HL-60/S4 treated with phorbol 12-myristate 13-acetate at 8.2 ng/mL for 4 days and 3 days (cell line): Measurements from ENCODE around the gene IL17C.
"Not testable (repeated sequence)": the region's sequence is repeated elsewhere in the genome, so short reads cannot be mapped to it uniquely, and the experiment has no call there.

Experiments used
- in situ Hi-C: fragments of 300-500 bp; cut with MboI; formaldehyde crosslinking; loops from 2 replicates; pipeline ENCODE4 v1.15.0; 2022; ENCODE audit warnings: low sequenced_read_pairs

The IL17C gene

DNA sequence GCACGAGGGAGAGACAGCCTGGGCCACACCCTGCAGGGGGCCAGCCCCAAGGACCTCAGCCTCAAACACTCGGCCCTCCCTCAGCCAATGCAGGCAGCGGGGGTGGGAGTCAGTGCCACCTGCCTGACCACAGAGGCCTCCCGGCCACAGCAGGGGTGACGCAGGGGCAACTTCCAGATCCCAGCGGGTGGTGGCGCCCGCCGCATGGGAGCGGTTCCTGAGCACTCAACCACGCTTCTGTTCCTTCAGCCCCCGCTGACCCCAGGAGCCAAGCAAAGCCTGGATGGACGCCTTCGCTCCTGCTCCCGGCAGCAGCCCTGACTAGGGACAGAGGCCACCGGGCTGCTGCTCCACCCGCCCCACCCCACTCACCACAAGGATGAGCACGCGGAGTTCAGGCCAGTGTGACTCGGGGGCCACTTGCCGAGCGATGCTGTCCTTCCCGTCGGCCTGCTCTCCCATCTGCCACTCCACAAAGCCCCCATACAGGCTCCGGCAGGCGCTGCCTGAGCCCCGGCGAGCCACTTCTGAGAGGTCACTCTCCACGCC is 17.4 kb downstream of the IL17C start:
- in situ Hi-C loops: no loop called here

DNA sequence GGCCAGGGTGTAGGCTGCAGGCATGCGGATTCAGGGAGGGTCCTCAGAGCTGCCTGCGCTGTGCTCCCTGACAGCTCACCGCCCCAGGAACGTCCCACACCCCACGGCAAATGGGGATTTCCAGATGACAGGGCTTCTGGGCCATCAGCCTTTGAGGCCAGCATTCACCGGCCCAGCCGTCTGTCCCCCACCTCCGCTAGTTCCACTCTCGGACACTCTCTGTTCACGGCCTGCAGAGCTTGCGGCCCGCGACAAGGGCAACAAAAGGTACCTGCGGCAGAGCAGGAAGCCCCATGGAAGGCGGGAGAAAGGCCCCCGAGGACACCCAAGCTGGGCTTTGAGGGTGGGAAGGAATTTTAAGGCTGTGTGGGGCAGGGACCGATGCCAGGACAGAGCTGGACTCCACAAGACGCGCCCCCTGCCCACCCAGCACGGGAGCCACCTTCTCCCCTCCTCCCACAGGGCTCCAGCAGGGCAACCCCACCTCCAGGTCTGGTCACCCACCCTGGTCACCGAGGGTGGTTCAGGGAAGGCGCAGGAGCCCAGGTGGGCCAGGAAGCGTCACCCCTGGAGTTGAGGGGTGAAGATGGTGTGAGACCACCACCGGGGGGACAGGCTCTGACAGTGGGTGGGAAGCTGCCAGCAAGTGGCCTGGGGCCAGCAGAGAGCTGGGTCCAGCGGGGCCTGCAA is 18.1 kb downstream of the IL17C start:
- in situ Hi-C loops: no loop called here

DNA sequence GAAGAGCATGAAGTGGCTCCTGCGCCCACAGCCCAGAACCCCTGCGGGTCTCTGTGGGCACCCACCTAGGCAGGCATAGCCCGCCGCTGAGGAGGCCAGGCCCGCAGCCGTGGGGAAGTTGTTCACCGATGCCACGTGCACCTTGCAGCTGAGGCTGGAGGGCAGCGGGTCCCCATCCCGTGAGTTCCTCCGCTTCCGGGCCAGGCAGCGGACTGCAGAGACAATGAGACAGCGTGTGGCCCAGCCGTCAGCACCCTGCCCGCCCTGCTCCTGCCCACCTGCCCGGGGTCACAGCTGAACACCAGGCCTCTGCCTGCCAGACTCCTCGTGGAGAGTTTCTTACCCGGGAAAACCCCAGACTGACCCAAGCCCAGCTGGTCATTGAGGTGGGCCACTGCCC is 19.0 kb downstream of the IL17C start:
- in situ Hi-C loops: no loop called here

DNA sequence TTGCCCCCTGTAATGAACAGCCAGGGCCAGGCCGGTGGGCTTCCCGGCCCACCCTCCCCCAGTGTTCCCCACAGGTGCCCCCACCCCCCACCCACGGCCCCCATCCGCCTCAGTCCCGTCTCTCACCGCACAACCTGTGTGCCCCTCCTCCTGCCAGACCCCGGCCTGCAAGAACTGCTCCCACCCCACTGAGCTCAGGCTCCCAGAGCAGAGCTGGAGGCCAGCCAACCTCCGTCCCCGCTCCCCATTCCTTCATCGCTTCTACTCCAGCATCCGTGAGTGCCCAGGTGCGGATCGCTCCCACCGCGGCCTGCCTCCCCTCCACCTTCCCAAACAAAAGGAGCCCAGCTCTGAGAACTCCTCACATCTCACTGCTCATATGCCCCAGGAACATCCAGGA is 20.3 kb downstream of the IL17C start:
- in situ Hi-C loops: no loop called here

DNA sequence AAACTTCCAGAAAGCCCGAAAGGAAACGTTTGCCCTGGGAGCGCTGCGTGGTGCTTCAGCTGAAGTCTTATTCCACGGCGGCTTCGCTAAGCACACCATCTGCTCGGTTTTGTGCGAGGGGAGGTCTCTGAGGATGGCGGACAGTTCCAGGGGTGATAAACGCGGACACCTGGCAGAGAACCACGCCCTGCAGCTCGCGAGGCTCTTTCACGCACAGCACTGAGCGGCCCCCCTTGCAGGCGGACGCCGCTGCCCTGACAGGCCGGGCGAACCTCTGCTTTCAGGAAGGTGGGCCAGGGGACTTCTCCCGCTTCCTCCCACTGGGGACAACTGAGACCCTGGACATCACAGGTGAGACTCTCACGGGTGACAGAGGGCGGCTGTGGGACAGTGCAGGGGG is 20.8 kb downstream of the IL17C start:
- in situ Hi-C loops: no loop called here

DNA sequence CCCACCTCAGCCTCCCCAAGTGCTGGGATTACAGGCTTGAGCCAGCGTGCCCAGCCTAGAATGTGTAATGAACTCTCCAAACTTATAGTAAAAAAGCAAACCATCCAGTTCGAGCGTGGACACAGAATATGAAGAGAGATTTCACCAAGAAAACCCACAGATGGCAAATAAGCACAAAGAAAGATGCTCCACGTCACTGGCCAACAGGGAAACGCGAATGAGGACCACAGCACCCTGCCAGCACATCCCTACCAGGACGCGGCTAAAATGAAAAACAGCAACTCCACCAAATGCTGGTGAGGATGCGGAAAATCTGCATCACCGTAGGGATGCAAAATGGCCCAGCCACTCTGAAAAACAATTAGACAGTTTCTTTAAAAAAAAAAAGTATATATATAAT is 23.1 kb downstream of the IL17C start:
- in situ Hi-C loops: no loop called here

DNA sequence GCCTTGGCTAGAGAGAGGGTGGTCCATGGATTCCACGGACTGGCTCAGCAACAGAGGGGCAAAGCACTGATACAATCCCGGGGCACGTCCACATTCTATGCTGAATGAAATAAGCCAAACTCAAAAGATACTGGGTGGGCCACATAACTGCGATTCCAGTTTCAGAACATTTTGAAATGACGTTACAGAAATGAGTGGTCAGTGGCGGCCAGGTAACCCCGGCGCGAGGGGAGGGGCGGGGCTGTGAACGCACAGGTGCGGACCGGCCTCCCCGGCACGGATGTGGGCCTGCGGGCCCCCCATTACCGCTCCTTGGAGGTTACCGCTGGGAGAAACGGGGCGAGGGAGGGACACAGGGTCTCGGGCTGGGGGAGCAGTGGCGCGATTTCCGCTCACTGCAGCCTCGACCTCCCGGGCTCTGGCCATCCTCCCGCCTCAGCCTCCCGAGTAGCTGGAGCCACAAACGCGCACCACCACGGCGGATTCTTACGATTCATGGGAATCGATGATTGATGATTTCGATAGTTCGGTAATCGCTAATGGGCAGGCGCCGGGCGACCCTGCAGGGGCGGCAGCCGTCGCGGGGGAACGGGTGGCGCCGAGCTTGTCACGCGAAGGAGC is 24.0 kb downstream of the IL17C start:
- in situ Hi-C loops: no loop called here

DNA sequence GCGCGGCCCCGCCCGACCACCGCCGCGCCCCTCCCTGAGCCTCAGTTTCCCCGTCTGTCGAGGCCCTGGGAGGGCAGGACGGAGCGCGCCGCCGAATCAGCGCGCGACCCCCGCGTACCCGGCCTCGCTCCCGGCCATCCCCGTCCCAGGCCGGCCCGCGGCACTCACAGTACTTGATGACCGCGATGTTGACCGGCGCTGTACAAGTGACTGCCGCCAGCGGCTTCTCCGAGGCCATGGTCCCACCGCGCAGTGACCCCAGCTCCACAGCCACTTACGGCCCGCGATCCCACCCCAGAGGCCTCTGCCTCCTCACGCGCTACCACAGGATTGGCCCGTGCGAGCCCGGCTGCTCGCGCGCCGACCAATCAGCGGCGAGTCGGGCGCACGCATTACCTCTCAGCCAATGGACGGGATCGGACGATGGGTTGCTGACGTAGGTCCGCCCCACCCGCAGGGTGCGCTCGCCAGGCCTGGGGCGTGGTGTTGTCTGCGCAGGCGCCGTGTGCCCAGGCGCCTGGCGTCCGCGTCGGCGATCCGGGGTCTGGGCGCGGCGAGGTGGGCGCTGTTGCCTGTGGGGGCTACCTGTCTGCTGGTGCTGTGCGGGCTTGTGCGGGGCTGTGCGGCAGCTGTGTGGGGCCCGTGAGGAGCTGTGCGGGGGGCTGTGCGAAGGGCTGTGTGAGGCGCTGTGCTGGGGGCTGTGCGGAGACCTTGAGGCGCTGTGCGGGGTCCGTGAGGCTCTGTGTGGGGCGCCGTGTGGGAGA is 24.7 kb downstream of the IL17C start, which contains the start of gene MVD:
Gene MVD (minus strand): TSS at position 249 of the 764 bp plus-strand sequence. CDS start 11 bp downstream, at position 238.
- in situ Hi-C loops: no loop called here

DNA sequence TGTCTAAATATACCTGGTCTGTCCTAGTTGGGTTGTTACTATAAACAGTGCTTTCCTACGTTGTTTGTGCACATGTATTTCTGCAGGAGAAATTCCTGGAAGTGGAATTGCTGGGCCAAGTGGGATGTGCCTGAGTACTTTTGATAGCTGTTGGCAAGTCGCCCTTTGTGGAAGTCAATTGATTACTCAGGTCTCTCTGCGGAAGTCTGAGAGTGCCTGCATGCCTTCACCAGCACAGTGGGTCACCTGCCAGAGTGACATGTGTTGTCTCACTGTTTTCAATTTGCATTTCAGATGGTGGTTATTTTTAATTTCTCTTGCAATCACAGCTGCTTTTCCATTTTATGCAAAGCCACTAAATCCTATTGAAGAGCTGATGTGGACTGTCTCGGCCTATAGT is 26.8 kb downstream of the IL17C start:
- in situ Hi-C loops: no loop called here

DNA sequence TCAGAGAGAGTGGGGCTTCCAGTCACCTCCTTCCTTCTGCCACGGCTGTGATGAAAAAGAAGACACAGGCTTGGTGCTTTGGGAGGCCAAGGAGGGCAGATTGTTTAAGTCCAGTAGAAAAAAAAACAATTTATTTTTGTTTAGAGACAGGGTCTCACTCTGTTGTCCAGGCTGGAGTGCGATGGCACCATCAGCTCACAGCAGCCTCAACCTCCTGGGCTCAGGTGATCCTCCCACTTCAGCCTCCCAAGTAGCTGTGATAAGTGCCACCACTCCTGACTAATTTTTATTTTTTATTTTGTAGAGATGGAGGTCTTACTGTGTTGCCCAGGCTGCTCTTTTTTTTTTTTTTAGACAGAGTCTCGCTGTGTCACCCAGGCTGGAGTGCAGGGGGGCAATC is 27.2 kb downstream of the IL17C start:
- in situ Hi-C loops: no loop called here

DNA sequence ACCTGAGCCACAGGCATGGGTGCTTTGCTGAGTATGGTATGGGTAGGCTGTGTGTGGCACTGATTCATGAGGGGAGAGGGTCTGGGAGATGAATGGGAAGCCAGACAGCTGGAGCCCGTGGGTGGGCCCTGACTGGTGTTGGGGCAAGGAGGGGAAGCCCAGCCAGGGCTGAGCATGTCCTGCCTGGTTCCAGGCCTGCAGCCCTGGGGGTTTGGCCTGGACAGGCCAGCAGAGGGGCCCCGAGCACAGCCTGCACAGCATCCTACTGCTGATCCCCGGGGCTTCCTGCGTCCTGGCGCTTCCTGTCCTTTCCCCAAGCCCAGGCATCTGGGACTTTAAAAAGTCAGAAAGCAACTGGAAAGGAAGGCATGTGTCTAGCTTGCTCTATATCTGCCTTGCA is 29.1 kb downstream of the IL17C start:
- in situ Hi-C loops: no loop called here

DNA sequence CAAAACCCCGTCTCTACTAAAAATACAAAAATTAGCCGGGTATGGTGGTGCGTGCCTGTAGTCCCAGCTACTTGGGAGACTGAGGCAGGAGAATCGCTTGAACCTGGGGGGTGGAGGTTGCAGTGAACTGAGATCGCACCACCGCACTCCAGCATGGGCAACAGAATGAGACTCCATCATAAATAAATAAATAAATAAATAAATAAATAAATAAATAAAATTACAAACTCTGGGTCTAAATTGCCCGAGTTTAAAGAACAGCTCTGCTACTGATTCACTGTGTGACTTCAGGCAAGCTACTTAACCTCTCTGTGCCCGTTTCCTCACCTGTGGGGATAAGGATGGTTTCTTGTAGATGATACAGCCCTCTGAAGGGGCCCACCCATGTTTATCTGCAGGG is 31.1 kb downstream of the IL17C start:
- in situ Hi-C loops: not testable (repeated sequence)

DNA sequence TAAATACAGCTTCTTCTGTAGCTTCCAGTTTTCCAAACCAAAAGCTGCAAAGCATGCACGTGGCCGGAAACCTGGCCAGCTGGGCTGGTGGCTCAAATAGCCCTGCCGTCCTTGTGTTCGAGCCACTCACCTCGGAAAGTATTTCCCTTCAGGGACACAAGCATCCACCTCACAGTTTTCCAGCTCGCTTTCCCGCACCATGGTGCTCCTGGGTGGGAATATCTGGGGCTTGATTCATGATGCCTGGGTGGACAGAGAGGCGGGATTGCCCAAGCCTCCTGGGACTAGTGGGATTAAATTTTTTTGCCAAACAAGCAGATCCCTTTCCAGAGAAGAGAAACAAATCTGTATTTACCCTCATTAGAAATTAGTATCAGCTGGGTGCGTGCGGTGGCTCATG is 31.6 kb downstream of the IL17C start:
- in situ Hi-C loops: no loop called here

DNA sequence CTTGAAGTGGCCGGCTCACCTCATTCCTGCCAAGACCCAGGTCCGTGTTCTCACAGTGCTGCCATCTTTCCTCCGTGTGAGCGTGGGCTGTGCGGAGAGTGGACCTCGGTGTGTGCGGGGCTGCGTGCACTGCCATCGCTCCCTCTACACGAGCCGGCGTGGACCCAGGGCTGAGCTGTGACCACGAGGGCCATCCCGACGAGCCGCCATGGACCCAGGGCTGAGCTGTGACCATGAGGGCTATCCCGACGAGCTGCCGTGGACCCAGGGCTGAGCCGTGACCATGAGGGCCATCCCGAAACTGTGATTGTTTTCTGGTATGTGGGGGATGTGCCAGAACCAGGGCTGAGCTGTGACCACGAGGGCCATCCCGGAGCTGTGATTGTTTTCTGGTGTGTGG is 33.4 kb downstream of the IL17C start:
- in situ Hi-C loops: no loop called here

DNA sequence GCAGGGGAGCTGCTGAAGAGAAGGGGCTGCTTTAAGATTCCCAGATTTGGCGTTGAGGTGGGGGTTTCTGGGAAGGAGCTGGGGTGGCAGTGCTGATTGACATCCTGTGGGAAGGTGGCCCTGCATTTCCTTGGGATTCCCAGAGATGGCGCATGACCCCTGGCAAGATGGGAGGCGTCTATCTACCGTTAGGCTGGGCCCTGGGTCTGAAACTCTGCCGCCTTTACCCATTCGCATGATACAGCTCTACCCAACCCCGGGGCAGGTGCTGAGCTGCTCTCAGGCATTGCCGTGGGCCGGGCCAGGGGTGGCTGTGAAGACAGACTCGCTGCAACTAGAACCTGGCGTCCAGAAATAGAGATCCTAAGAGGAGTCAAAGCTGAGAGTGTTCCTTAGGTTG is 34.4 kb downstream of the IL17C start:
- in situ Hi-C loops: no loop called here

DNA sequence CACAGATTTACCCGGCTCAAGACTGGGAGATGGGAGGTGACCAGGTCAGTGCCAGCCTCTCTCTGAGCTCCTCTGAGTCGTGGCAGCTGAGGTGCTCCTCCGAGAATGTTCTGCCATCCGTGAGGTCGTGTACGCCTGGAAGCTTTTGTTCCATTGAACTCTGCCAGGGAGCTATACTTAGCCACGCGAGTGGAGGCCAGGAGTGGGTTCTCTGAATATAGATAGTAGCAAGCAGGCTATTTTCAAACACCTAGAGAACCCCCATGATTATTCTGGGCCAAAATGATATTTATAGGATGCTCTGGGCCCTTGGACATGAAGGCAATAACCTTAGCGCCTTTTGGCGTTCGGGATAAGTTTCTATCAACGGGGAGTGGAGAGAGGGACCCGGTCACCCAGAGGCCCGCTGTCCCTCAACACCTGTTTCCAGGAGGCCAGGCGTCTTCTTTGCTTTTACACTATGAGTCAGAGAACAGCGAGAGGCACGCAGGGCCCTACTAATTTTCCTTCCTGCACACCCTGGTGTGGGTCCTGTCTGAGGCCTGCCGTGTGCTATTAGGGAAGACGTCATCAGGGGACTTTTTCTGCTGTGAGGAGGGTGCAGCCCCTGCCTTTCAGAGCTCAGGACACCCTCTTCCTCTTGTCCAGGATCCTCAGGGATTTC is 35.5 kb downstream of the IL17C start:
- in situ Hi-C loops: no loop called here

DNA sequence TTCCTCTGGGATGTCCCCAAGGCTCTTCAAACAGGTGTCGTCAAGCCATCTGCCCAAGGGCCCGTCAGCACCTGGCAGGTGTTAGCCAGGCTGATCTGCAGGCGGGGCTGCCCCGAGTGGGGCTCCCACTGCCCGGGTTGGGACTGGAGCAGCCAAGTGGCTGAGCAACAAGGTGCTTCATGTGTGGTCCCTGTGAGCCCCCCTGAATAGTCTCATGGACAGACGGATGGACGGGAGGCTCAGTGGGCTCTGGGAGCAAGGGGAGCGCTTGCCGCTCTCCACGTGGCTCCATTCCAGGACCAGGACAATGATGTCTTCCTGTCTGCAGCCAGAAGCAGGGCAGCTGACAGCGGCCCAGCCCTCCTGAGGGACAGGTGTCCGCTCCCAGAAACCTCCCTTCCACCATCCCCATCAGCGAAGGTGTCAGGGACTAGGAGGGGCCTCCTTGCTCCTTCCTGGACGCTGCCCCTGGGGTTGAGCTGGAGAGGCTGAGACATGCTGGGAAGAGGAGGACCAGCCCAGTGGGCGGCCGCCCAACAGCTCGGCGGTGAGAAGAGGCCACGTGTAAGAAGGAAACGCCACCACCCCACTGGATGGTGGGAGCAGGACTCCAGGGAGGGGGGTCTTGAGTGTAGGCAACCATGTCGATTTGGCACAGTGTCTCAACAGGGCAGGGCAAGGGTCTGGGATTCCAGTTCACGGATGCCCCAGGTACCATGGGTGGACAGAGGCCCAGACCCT is 38.3 kb downstream of the IL17C start:
- in situ Hi-C loops: no loop called here

DNA sequence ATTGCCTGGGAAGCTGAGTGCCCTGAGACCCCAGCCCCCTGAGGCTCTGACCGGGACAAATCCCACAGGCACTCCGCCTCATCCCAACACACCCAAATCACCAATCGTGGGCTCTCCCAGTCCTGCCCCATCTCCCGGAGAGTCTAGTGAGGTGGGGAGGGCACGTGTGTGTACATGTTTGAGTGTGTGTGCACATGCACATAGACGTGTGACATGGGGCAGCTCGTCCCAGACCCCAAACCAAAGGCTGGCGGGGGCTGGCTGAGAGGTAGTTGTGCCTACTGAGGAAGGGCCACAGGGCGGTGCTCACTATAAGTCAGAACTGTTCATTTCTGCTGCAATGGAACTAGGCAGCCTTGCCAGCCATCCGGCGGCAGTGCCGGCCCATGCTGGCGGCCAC is 39.3 kb downstream of the IL17C start:
- in situ Hi-C loops: no loop called here

DNA sequence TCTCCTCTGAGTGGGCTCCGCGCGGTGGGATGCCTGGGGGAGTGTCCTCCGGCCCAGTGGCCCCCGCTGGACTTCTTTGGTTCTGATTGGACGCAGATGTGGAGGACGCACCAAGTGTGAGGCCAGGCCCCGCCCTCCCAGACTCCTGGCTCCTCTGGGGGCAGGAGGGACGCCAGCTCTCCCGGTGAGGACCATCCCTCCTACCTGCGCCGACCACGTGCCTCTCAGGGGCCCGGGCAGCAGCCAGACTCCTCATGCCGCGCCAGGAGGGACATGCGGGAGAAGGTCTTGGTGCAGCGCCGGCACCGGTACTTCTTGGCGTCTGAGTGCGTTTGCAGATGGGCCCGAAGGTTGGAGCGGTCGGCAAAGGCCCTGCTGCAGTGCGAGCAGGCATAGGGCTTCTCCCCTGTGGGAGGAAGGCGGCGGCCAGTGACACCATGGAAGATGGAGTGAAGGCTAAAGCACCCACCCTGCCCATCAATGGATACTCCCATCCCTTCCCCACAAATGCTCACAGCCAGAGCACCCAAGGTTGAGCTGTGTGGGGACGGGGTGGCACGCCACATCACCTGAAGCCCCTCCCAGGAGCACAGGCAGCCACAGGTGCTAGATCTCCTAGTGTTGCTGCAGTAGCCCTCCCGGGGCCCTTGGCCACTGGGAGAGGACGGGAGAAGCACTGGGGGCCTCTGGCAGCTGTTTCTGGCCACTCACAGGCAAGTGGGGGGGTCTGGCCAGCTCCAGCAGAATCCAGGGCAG is 40.0 kb downstream of the IL17C start:
- in situ Hi-C loops: no loop called here

DNA sequence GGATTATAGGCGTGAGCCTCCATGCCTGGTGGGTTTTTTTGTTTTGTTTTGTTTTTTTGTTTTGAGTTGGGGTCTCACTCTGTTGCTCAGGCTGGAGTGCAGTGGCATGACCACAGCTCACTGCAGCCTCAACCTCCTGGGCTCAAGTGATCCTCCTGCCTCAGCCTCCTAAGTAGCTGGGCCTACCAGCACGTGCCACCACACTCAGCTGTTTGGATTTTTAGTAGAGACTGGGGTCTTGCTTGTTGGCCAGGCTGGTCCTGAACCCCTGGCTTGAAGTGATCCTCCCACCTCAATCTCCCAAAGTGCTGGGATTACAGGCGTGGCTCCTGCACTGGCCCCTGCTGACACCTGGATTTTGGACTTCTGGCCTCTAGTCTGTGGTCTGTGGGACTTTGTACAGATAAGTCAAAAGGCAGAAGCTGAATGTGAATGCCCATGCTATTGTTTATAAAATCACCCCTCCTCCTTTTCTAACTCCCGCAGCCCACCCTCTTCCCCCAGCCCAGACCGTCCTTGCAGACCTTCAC is 42.2 kb downstream of the IL17C start:
- in situ Hi-C loops: no loop called here
